HS-5 (cell line): ENCODE measurements around the gene CCDC78.
"Not testable (repeated sequence)": the region's sequence is repeated elsewhere in the genome, so short reads cannot be mapped to it uniquely, and the experiment has no call there.

Source experiments
- DNase-seq: peaks from one replicate; pipeline ENCODE4 v3.0.0-alpha.2; 2012; ENCODE audit warnings: low read depth

Gene CCDC78

GRCh38 chr16:760545-761343, 34.5 kb upstream of the CCDC78 start, which contains the start of gene MSLN:
MSLN (plus strand) TSS chr16:760734; CDS start chr16:762681, 1,947 bp downstream.
- no peak for DNase-seq

GRCh38 chr16:760065-760464, 33.8 kb upstream of the CCDC78 start:
- no peak for DNase-seq

GRCh38 chr16:759110-759910, 33.1 kb upstream of the CCDC78 start:
- no peak for DNase-seq

- no peak for DNase-seq
Measured at GRCh38 chr16:756428-756827, 30.2 kb upstream of the CCDC78 start.

GRCh38 chr16:754656-755055, 28.4 kb upstream of the CCDC78 start:
- no peak for DNase-seq

- not testable (repeated sequence) for DNase-seq
Measured at GRCh38 chr16:754121-754607, 27.9 kb upstream of the CCDC78 start.

- no peak for DNase-seq
Measured at GRCh38 chr16:752007-752312, 25.7 kb upstream of the CCDC78 start.

GRCh38 chr16:751152-752006, 25.1 kb upstream of the CCDC78 start:
- no peak for DNase-seq

- DNase-seq = no peak
Measured at GRCh38 chr16:750485-750884, 24.2 kb upstream of the CCDC78 start.

- DNase-seq = peak; percentile 44
Measured at GRCh38 chr16:749010-749409, 22.8 kb upstream of the CCDC78 start.

GRCh38 chr16:747978-748746, 21.9 kb upstream of the CCDC78 start:
- DNase-seq = no peak

- DNase-seq = no peak
Measured at GRCh38 chr16:746637-747036, 20.4 kb upstream of the CCDC78 start.

GRCh38 chr16:745739-746138, 19.5 kb upstream of the CCDC78 start:
- no peak for DNase-seq

- no peak for DNase-seq
Measured at GRCh38 chr16:743794-744500, 17.7 kb upstream of the CCDC78 start.

GRCh38 chr16:742894-743293, 16.7 kb upstream of the CCDC78 start:
- DNase-seq = not testable (repeated sequence)

- no peak for DNase-seq
Measured at GRCh38 chr16:741986-742629, 15.9 kb upstream of the CCDC78 start.

GRCh38 chr16:740764-741505, 14.7 kb upstream of the CCDC78 start, which contains the start of gene CIAO3:
CIAO3 (minus strand) TSS chr16:740997; CDS start chr16:740985, 12 bp downstream.
- DNase-seq = no peak

GRCh38 chr16:740459-740763, 14.2 kb upstream of the CCDC78 start:
- DNase-seq = no peak

GRCh38 chr16:739560-740458, 13.6 kb upstream of the CCDC78 start:
- no peak for DNase-seq
